ENCODE results near the gene DDX59. TPM values are rescaled to one million over a fixed set of nuclear protein-coding genes. Genes with fewer than 3 reads are reported as not detected.

The DDX59 gene
- total and polyA plus RNA-seq, 2 donors from 2014 or later: 18.2 to 20.8 TPM

DNA sequence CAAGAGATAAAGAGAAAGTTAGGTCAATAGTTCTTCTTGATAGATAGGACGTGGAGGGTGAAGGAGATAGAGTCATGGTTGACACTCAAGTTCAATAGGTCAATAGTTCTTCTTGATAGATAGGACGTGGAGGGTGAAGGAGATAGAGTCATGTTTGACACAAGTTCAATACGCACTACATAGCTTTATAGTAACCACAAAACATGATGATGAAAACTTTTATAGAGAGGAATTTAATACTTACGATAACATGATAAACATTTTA, 5.8 kb upstream of the DDX59 start:
- peaks cover 0 to 2% (median 2%) of the 10 kb centered on the region in 3 donors for H3K4me1 ChIP-seq (ENCODE audit: control insufficient read depth in 2 of 3, insufficient read depth in 2 of 3, low read depth in 1 of 3, low read length in 3 of 3)
- no peak for FAIRE-seq
- intact Hi-C loops (cut with DNase I): no loop called here
- no peak overlapping the region for H3K9ac ChIP-seq (ENCODE audit: low read length in 3 of 3)
- no peaks in the 10 kb centered on the region for H3K27me3 ChIP-seq (ENCODE audit: control insufficient read depth, insufficient read depth, low read length)
- TF ChIP-seq, protein P1, sequence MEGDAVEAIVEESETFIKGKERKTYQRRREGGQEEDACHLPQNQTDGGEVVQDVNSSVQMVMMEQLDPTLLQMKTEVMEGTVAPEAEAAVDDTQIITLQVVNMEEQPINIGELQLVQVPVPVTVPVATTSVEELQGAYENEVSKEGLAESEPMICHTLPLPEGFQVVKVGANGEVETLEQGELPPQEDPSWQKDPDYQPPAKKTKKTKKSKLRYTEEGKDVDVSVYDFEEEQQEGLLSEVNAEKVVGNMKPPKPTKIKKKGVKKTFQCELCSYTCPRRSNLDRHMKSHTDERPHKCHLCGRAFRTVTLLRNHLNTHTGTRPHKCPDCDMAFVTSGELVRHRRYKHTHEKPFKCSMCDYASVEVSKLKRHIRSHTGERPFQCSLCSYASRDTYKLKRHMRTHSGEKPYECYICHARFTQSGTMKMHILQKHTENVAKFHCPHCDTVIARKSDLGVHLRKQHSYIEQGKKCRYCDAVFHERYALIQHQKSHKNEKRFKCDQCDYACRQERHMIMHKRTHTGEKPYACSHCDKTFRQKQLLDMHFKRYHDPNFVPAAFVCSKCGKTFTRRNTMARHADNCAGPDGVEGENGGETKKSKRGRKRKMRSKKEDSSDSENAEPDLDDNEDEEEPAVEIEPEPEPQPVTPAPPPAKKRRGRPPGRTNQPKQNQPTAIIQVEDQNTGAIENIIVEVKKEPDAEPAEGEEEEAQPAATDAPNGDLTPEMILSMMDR (IDR thresholded peaks at IDR 0.05; ENCODE audit: borderline replicate concordance, extremely low read depth, insufficient read depth): no peak
- no peak overlapping the region for H3K4me3 ChIP-seq (ENCODE audit: low read length in 3 of 3)
- no peak for DNase-seq
- no peak overlapping the region for H3K27ac ChIP-seq (ENCODE audit: low read depth in 2 of 2, low read length in 2 of 2)
- H3K36me3 ChIP-seq (ENCODE audit: control insufficient read depth in 2 of 3, insufficient read depth in 3 of 3, low read length in 3 of 3): no peaks in the 10 kb centered on the region
- H3K9me3 ChIP-seq (ENCODE audit: control insufficient read depth in 2 of 3, insufficient read depth in 1 of 3, low read length in 3 of 3): no peaks in the 10 kb centered on the region

DNA sequence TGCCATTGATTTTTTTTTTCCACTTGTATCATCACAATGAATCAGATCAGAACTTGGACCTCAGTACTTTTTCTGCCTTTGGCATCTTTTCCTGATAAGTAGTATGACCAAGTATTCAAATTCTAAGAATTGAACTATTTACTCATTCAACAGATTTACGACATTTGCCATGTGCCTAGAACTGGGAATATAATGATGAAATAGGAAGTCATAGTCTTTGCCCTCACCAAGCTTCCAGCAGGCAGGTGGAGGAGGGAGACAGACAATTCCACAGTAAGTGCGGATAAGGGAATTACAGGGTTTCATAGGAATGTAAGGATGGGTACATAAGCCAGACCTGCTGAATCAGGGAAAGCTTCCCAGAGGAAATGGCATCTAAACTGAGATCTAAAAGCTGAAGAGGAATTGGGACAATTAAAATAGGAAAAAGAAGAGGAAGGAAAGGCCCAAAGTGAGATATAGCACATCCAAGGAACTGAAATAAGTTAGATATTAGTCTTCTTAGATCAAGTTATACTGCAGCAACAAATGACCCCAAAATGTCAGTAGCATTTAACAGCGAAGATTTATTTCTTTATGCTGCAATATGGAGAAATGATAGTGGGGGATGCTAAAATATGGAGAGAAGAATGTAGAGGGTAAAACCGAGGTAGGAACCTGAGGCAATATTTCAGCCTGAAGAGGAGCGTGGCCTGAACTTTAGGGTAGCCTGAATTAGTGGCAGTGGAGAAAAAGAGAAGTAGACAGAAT, 5.3 kb upstream of the DDX59 start:
- H3K4me3 ChIP-seq (ENCODE audit: low read length in 3 of 3): no peak overlapping the region

DNA sequence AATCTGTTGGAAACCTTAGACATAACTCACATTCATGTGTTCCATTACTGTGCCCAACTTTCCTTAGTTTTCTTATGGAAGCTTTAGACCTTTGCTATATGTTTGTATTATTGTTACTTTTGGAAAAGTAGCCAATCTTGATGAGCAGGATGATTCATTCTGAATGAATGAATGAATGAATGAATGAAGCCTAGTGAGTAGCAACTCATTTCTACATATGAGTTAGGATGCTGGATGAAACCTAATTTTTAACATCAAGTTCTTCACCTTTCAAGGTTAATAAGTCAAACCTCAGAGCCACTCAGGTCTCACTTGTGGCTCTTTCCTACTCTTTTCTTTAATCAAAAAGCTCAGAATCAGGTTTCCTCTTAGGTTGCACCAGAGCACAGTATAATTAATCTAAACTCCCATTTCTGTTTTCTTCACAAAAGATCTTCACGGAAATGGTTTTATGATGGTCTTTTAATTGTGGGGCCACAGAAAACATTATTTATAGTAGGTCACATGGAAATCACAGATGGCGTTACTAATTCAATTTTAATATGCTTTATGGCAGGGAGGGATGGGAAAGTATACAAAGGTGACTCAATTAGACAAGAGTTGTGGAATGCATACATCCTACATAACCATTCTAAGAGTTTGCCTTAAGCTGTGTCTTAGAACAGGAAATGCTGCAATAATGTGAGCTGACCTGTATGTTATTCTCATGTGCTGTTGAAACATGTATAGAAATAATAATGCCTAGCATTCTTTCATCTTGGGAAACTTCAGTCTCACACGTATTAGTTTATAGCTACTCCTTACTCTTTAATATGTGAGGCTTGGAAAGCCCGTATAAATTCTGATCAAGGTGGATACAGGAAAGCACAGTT, 4.5 kb upstream of the DDX59 start:
- no peaks in the 10 kb centered on the region for H3K27me3 ChIP-seq (ENCODE audit: control insufficient read depth, insufficient read depth, low read length)
- no peaks in the 10 kb centered on the region for H3K9me3 ChIP-seq (ENCODE audit: control insufficient read depth in 2 of 3, insufficient read depth in 1 of 3, low read length in 3 of 3)
- no peaks in the 10 kb centered on the region for H3K36me3 ChIP-seq (ENCODE audit: control insufficient read depth in 2 of 3, insufficient read depth in 3 of 3, low read length in 3 of 3)
- DNase-seq: peak in 2 of 5 donors; percentile 11 to 20
- no peak overlapping the region for H3K4me3 ChIP-seq (ENCODE audit: low read length in 3 of 3)
- no peak overlapping the region for H3K9ac ChIP-seq (ENCODE audit: low read length in 3 of 3)
- intact Hi-C loops (cut with DNase I): no loop called here
- FAIRE-seq: no peak
- TF ChIP-seq, protein P1 (IDR thresholded peaks at IDR 0.05; ENCODE audit: borderline replicate concordance, extremely low read depth, insufficient read depth): no peak
- peaks cover 0 to 5% (median 4%) of the 10 kb centered on the region in 3 donors for H3K4me1 ChIP-seq (ENCODE audit: control insufficient read depth in 2 of 3, insufficient read depth in 2 of 3, low read depth in 1 of 3, low read length in 3 of 3)
- H3K27ac ChIP-seq (ENCODE audit: low read depth in 2 of 2, low read length in 2 of 2): no peak overlapping the region

More for the DNA sequence above, 5.3 kb upstream of the DDX59 start:
- TF ChIP-seq, protein P1 (IDR thresholded peaks at IDR 0.05; ENCODE audit: borderline replicate concordance, extremely low read depth, insufficient read depth): no peak
- Histone ChIP-seq H3K9me3 (ENCODE audit: control insufficient read depth in 2 of 3, insufficient read depth in 1 of 3, low read length in 3 of 3) (no peaks in the 10 kb centered on the region), H3K27me3 (ENCODE audit: control insufficient read depth, insufficient read depth, low read length) (no peaks in the 10 kb centered on the region), H3K36me3 (ENCODE audit: control insufficient read depth in 2 of 3, insufficient read depth in 3 of 3, low read length in 3 of 3) (no peaks in the 10 kb centered on the region), H3K27ac (ENCODE audit: low read depth in 2 of 2, low read length in 2 of 2) (no peak overlapping the region), H3K4me1 (ENCODE audit: control insufficient read depth in 2 of 3, insufficient read depth in 2 of 3, low read depth in 1 of 3, low read length in 3 of 3) (peaks cover 0 to 5% (median 4%) of the 10 kb centered on the region in 3 donors), H3K9ac (ENCODE audit: low read length in 3 of 3) (no peak overlapping the region)
- intact Hi-C loops (cut with DNase I): no loop called here
- no peak for DNase-seq
- FAIRE-seq: no peak
